GM19239 (cell line): ENCODE data around the gene GAL3ST2.

ENCODE experiments used
- DNase-seq: peaks from one replicate; pipeline ENCODE4 v3.0.0; 2011; ENCODE audit warnings: low spot score; ENCODE audit not compliant: insufficient read length
- FAIRE-seq: peaks from 2 replicates; lab custom pipeline; 2011; peaks lifted over from hg19 to GRCh38; lab: Jason Lieb, UNC

The GAL3ST2 gene

DNA sequence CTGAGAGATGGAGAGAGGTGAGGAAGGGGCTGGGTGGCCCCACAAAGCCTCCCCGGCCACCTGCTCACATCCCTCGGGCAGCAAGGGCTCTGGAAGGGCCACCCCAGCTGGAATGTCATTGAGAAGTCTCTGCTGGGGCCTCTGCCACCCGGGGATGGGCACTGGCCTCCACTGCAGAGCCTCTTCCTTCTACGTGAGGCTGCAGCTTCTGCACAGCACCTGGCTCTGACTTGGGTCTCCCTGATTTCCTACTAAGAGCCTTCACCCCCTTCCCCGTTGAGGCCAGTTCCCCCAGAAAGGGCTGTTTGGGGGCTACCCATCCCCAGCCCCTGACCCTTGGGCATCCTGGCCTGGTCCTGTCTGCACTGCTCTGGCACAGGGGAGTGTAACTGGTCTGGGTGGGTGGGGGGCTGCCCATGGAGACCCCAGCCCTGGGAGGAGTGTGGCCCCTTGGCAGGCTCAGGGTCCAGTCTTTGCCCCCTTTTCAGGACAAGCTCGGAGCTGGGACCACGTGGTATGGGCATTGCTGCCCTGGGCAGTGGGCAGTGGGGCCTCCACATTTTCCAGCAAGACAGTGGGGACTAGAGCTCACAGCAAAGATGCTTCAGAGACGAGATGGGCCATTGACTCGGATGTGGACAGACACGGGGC is 76.5 kb downstream of the GAL3ST2 start:
- no peak for FAIRE-seq

More for the DNA sequence above, 76.5 kb downstream of the GAL3ST2 start:
- DNase-seq = peak; percentile 9
